Measurements from ENCODE around the gene SMCHD1. TPM values are rescaled to one million over a fixed set of nuclear protein-coding genes. Genes with fewer than 3 reads are reported as not detected.
"Not testable (repeated sequence)": the region's sequence is repeated elsewhere in the genome, so short reads cannot be mapped to it uniquely, and the experiment has no call there.

SMCHD1 gene
- total RNA-seq, 1 experiment from 2014 or later: 180 TPM

GRCh38 chr18:2662288-2662687 is 6.8 kb downstream of the SMCHD1 start:
- not testable (repeated sequence) for H3K9me3 ChIP-seq (ENCODE audit: low read length); H3K9ac ChIP-seq (ENCODE audit: low read length); H3K9me2 ChIP-seq (replicated peaks; ENCODE audit: insufficient read depth, low read length); H3K27ac ChIP-seq (ENCODE audit: low read length); H3K4me3 ChIP-seq (ENCODE audit: low read length); H2AFZ ChIP-seq (ENCODE audit: low read length); DNase-seq; H3K4me2 ChIP-seq (ENCODE audit: low read depth, low read length, poor library complexity, severe bottlenecking); H3K27me3 ChIP-seq (ENCODE audit: low read length)
- Histone ChIP-seq H3K36me3 (ENCODE audit: insufficient read depth, low read length) (peaks cover 23% of the 10 kb centered on the region), H3K4me1 (ENCODE audit: low read length) (peaks cover 13% of the 10 kb centered on the region), H4K20me1 (ENCODE audit: insufficient read depth, low read depth, low read length) (peaks cover 26% of the 10 kb centered on the region), H3K79me2 (ENCODE audit: low read length) (peaks cover 96% of the 10 kb centered on the region)

GRCh38 chr18:2662990-2663389 is 7.5 kb downstream of the SMCHD1 start:
- Histone ChIP-seq H2AFZ (ENCODE audit: low read length) (no peak overlapping the region), H3K4me2 (ENCODE audit: low read depth, low read length, poor library complexity, severe bottlenecking) (no peak overlapping the region), H3K9me2 (replicated peaks; ENCODE audit: insufficient read depth, low read length) (no peaks in the 10 kb centered on the region), H3K36me3 (ENCODE audit: insufficient read depth, low read length) (peaks cover 25% of the 10 kb centered on the region), H3K4me1 (ENCODE audit: low read length) (peaks cover 6% of the 10 kb centered on the region), H3K9ac (ENCODE audit: low read length) (no peak overlapping the region), H3K27ac (ENCODE audit: low read length) (no peak overlapping the region), H3K9me3 (ENCODE audit: low read length) (no peaks in the 10 kb centered on the region), H3K79me2 (ENCODE audit: low read length) (peaks cover 93% of the 10 kb centered on the region), H3K4me3 (ENCODE audit: low read length) (no peak overlapping the region), H3K27me3 (ENCODE audit: low read length) (no peaks in the 10 kb centered on the region), H4K20me1 (ENCODE audit: insufficient read depth, low read depth, low read length) (peaks cover 21% of the 10 kb centered on the region)
- no peak for DNase-seq

GRCh38 chr18:2672410-2672809 is 16.9 kb downstream of the SMCHD1 start:
- no peak overlapping the region for H3K4me2 ChIP-seq (ENCODE audit: low read depth, low read length, poor library complexity, severe bottlenecking)
- peaks cover 78% of the 10 kb centered on the region for H3K36me3 ChIP-seq (ENCODE audit: insufficient read depth, low read length)
- no peaks in the 10 kb centered on the region for H3K27me3 ChIP-seq (ENCODE audit: low read length)
- H4K20me1 ChIP-seq (ENCODE audit: insufficient read depth, low read depth, low read length): no peaks in the 10 kb centered on the region
- no peaks in the 10 kb centered on the region for H3K9me2 ChIP-seq (replicated peaks; ENCODE audit: insufficient read depth, low read length)
- H3K79me2 ChIP-seq (ENCODE audit: low read length): peaks cover 87% of the 10 kb centered on the region
- no peak for DNase-seq
- no peak overlapping the region for H2AFZ ChIP-seq (ENCODE audit: low read length)
- H3K4me1 ChIP-seq (ENCODE audit: low read length): no peaks in the 10 kb centered on the region
- H3K9ac ChIP-seq (ENCODE audit: low read length): no peak overlapping the region
- H3K27ac ChIP-seq (ENCODE audit: low read length): no peak overlapping the region
- no peaks in the 10 kb centered on the region for H3K9me3 ChIP-seq (ENCODE audit: low read length)
- H3K4me3 ChIP-seq (ENCODE audit: low read length): no peak overlapping the region

GRCh38 chr18:2672872-2673271 is 17.3 kb downstream of the SMCHD1 start:
- no peak overlapping the region for H3K4me2 ChIP-seq (ENCODE audit: low read depth, low read length, poor library complexity, severe bottlenecking)
- DNase-seq: no peak
- no peak overlapping the region for H2AFZ ChIP-seq (ENCODE audit: low read length)
- no peak overlapping the region for H3K9ac ChIP-seq (ENCODE audit: low read length)
- no peaks in the 10 kb centered on the region for H3K9me2 ChIP-seq (replicated peaks; ENCODE audit: insufficient read depth, low read length)
- no peaks in the 10 kb centered on the region for H3K9me3 ChIP-seq (ENCODE audit: low read length)
- H3K79me2 ChIP-seq (ENCODE audit: low read length): peaks cover 90% of the 10 kb centered on the region
- peaks cover 80% of the 10 kb centered on the region for H3K36me3 ChIP-seq (ENCODE audit: insufficient read depth, low read length)
- no peaks in the 10 kb centered on the region for H4K20me1 ChIP-seq (ENCODE audit: insufficient read depth, low read depth, low read length)
- no peak overlapping the region for H3K27ac ChIP-seq (ENCODE audit: low read length)
- H3K4me1 ChIP-seq (ENCODE audit: low read length): no peaks in the 10 kb centered on the region
- H3K27me3 ChIP-seq (ENCODE audit: low read length): no peaks in the 10 kb centered on the region
- H3K4me3 ChIP-seq (ENCODE audit: low read length): no peak overlapping the region

- not testable (repeated sequence) for H3K27me3 ChIP-seq (ENCODE audit: low read length); H3K9me3 ChIP-seq (ENCODE audit: low read length); DNase-seq; H4K20me1 ChIP-seq (ENCODE audit: insufficient read depth, low read depth, low read length); H3K4me2 ChIP-seq (ENCODE audit: low read depth, low read length, poor library complexity, severe bottlenecking); H3K4me1 ChIP-seq (ENCODE audit: low read length); H3K9ac ChIP-seq (ENCODE audit: low read length); H3K27ac ChIP-seq (ENCODE audit: low read length); H3K4me3 ChIP-seq (ENCODE audit: low read length); H2AFZ ChIP-seq (ENCODE audit: low read length); H3K9me2 ChIP-seq (replicated peaks; ENCODE audit: insufficient read depth, low read length)
- Histone ChIP-seq H3K79me2 (ENCODE audit: low read length) (peaks cover 92% of the 10 kb centered on the region), H3K36me3 (ENCODE audit: insufficient read depth, low read length) (peaks cover 65% of the 10 kb centered on the region)
These were observed 23.4 kb downstream of the SMCHD1 start for GRCh38 chr18:2678933-2679332.

- H3K36me3 ChIP-seq (ENCODE audit: insufficient read depth, low read length): peaks cover 61% of the 10 kb centered on the region
- no peak for DNase-seq
- no peak overlapping the region for H3K27ac ChIP-seq (ENCODE audit: low read length)
- H3K4me2 ChIP-seq (ENCODE audit: low read depth, low read length, poor library complexity, severe bottlenecking): no peak overlapping the region
- H3K9me3 ChIP-seq (ENCODE audit: low read length): no peaks in the 10 kb centered on the region
- no peaks in the 10 kb centered on the region for H3K4me1 ChIP-seq (ENCODE audit: low read length)
- no peaks in the 10 kb centered on the region for H3K27me3 ChIP-seq (ENCODE audit: low read length)
- no peak overlapping the region for H2AFZ ChIP-seq (ENCODE audit: low read length)
- H3K9me2 ChIP-seq (replicated peaks; ENCODE audit: insufficient read depth, low read length): no peaks in the 10 kb centered on the region
- no peak overlapping the region for H3K4me3 ChIP-seq (ENCODE audit: low read length)
- H4K20me1 ChIP-seq (ENCODE audit: insufficient read depth, low read depth, low read length): no peaks in the 10 kb centered on the region
- no peak overlapping the region for H3K9ac ChIP-seq (ENCODE audit: low read length)
- peaks cover 93% of the 10 kb centered on the region for H3K79me2 ChIP-seq (ENCODE audit: low read length)
These were observed 24.8 kb downstream of the SMCHD1 start for GRCh38 chr18:2680216-2680792.

- peaks cover 59% of the 10 kb centered on the region for H3K36me3 ChIP-seq (ENCODE audit: insufficient read depth, low read length)
- no peak overlapping the region for H3K9ac ChIP-seq (ENCODE audit: low read length)
- no peak overlapping the region for H3K27ac ChIP-seq (ENCODE audit: low read length)
- H3K4me1 ChIP-seq (ENCODE audit: low read length): no peaks in the 10 kb centered on the region
- H4K20me1 ChIP-seq (ENCODE audit: insufficient read depth, low read depth, low read length): no peaks in the 10 kb centered on the region
- no peak overlapping the region for H3K4me2 ChIP-seq (ENCODE audit: low read depth, low read length, poor library complexity, severe bottlenecking)
- no peak for DNase-seq
- H3K9me3 ChIP-seq (ENCODE audit: low read length): no peaks in the 10 kb centered on the region
- H3K27me3 ChIP-seq (ENCODE audit: low read length): no peaks in the 10 kb centered on the region
- H3K4me3 ChIP-seq (ENCODE audit: low read length): no peak overlapping the region
- no peak overlapping the region for H2AFZ ChIP-seq (ENCODE audit: low read length)
- peaks cover 93% of the 10 kb centered on the region for H3K79me2 ChIP-seq (ENCODE audit: low read length)
- no peaks in the 10 kb centered on the region for H3K9me2 ChIP-seq (replicated peaks; ENCODE audit: insufficient read depth, low read length)
These were observed 26.6 kb downstream of the SMCHD1 start for GRCh38 chr18:2681993-2682603.

GRCh38 chr18:2683055-2683454 is 27.5 kb downstream of the SMCHD1 start:
- Histone ChIP-seq H3K27ac (ENCODE audit: low read length) (no peak overlapping the region), H2AFZ (ENCODE audit: low read length) (no peak overlapping the region), H3K27me3 (ENCODE audit: low read length) (no peaks in the 10 kb centered on the region), H3K4me1 (ENCODE audit: low read length) (no peaks in the 10 kb centered on the region), H3K4me3 (ENCODE audit: low read length) (no peak overlapping the region), H3K9ac (ENCODE audit: low read length) (no peak overlapping the region), H4K20me1 (ENCODE audit: insufficient read depth, low read depth, low read length) (no peaks in the 10 kb centered on the region), H3K9me3 (ENCODE audit: low read length) (no peaks in the 10 kb centered on the region), H3K9me2 (replicated peaks; ENCODE audit: insufficient read depth, low read length) (no peaks in the 10 kb centered on the region), H3K36me3 (ENCODE audit: insufficient read depth, low read length) (peaks cover 61% of the 10 kb centered on the region), H3K79me2 (ENCODE audit: low read length) (peaks cover 93% of the 10 kb centered on the region), H3K4me2 (ENCODE audit: low read depth, low read length, poor library complexity, severe bottlenecking) (no peak overlapping the region)
- DNase-seq: no peak
